HG02623 (cell line): ENCODE results near the gene NAPSA.
"Not testable (repeated sequence)": the region's sequence is repeated elsewhere in the genome, so short reads cannot be mapped to it uniquely, and the experiment has no call there.

Experiments used
- ATAC-seq: cut with Tn5 transposase; IDR thresholded peaks from one replicate; pipeline ENCODE4 v1.9.1; 2021; ENCODE audit warnings: moderate library complexity; ENCODE audit not compliant: unreplicated experiment

NAPSA gene

DNA sequence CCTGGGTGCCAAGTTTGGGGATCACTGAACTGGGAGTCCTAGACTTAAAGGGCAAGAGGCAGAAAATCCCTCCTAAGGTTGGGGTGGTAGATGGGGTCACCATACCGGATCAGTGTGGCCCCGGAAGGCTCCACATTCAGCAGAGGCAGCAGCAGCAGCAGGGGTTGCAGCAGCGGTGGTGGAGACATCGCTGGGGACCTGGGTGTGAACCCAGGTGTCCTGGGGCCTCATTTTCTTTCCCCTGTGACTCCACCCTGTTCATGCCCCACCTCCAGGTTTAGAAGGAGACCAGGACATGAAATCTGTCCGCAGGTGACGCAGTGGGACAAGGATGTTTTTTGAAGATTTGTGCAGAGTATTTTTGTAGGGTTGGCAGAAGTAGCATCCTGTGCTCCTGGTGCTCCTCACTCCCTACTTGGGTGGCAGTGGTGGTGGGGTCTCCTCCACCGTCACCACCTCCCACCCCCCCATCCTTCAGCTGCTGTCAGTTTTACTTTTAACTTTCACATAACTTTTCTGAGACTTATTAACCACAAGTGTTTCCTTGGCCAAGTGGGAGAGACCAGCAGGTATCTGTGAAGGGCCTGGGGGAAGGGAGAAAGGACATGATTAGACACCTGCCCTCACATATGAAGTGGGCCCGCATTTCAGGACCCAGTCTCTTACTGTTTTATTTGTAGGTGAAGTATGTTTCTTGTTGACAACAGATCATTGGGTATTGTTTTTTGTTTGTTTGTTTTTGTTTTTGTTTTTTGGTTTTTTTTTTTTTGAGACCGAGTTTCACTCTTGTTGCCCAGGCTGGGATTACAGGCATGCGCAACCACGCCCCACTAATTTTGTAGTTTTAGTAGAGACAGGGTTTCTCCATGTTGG is at the start of gene NAPSA:
Gene NAPSA, minus strand, starts transcription at position 206 of the 873 bp plus-strand sequence. Its CDS starts 18 bp downstream, at position 188.
- ATAC-seq = no peak

DNA sequence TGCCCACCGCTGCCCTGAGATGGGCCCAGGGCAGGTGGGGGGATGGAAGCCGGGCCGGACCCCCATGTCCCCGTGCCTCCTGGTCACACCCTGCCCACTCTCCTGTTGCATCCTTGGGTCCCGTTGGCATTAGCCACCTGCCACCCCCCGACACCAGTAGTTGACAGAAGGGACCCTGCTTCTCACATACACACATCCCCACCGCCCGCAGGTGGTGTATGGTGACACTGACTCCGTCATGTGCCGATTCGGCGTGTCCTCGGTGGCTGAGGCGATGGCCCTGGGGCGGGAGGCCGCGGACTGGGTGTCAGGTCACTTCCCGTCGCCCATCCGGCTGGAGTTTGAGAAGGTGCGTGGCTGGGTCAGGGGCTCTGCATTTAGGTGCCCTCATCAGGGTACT is 48.1 kb upstream of the NAPSA start:
- ATAC-seq = no peak

DNA sequence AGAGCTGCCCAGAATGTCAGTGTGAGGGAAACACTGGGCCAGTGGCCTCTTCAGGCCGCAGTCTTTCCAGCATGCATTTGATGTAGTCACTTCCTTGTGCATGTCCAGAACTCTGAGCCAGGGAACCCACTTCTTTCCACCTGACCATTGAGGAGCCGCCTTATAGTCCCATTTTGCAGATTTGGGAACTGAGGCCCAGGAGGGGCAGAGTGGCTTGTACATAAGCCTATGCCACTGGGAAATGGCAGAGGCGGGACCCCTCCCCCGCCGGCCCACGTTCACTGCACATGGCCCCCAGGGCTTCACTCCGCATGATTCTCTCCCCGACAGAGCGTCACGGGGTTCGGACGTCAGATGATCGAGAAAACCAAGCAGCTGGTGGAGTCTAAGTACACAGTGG is 47.7 kb upstream of the NAPSA start:
- no peak for ATAC-seq

DNA sequence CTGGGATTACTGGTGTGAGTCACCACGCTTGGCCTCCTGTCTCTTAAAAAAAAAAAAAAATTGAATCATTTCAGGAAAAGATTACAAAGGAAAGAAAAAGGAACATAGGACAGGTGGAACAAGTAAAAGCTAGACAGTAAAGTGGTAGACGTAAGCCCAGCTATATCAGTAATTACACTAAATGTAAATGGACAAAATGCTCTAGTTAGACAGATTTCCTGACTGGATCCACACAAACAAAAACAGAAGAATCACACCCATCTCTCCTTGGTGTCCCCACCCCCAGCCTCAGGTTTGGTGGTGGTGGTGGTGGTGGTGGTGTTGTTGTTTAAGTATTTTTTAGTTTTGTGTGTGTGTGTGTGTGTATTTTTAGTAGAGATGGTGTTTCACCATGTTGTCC is 47.0 kb upstream of the NAPSA start:
- no peak for ATAC-seq

DNA sequence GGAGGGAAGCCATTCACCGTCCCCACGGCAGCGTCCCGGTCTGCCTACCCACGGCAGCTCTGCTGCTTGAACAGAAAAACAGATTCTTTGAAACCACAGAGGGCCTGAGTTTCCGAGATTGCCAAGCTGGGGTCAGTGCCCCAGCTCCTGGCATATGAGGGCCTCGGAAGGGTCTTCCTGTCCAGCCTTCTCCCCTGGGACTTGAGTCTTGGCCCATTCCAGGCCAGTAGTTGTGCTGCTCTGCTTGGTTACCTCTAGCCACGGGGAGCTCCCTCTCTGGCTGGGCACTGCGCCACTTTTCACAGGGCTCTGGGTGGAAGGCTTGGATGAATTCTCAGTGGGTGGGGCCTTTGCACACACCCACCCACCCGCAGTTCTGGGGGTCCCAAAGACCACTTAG is 44.7 kb upstream of the NAPSA start:
- no peak for ATAC-seq

DNA sequence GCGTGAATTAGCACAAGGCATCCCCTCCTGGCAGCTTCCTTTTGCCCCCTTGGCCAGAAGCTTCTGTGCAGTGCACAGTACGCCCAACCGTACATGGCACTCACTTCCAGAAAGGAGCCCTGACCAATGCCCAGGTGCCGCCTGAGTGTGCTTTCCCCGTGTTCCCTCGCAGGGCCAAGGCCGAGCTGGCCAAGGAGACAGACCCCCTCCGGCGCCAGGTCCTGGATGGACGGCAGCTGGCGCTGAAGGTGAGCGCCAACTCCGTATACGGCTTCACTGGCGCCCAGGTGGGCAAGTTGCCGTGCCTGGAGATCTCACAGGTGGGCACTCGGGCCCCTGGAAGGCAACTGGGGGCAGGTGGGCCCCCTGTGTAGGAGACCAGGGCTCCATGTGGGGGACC is 43.9 kb upstream of the NAPSA start:
- no peak for ATAC-seq

DNA sequence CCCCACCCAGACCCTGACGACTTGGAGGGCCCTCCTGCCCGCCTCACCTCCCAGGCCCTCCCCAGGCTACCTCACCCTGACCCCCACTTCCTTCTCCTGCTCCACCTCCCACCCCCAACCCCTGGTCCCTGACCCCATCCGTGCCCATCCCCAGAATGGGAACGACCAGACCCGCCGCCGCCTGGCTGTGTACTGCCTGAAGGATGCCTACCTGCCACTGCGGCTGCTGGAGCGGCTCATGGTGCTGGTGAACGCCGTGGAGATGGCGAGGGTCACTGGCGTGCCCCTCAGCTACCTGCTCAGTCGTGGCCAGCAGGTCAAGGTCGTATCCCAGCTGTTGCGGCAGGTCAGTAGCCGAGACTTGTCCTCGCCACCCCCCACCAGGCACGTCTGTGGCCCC is 41.4 kb upstream of the NAPSA start:
- no peak for ATAC-seq

DNA sequence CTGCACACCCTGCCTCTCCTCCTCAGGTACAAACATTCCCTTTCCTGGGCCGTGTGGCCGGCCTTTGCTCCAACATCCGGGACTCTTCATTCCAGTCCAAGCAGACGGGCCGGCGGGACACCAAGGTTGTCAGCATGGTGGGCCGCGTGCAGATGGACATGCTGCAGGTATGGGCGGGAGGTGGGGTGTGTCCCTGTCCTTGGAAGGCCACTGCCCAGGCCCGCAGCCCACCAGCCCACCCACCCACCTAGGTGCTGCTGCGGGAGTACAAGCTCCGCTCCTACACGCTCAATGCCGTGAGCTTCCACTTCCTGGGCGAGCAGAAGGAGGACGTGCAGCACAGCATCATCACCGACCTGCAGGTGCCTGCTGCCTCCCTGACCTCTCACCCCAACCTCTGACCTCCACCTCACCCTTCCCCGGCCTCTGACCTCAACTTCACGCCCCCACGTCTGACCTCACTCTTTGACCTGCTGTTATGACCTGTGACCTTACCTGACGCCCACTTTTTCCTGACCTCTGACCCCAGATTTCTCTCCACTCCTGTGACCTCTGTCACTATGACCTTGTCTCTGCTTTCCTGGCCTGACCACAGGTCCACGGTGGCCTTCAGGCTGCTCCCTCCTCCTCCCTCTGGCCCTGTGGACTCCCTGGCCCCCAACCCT is 40.8 kb upstream of the NAPSA start:
- no peak for ATAC-seq

DNA sequence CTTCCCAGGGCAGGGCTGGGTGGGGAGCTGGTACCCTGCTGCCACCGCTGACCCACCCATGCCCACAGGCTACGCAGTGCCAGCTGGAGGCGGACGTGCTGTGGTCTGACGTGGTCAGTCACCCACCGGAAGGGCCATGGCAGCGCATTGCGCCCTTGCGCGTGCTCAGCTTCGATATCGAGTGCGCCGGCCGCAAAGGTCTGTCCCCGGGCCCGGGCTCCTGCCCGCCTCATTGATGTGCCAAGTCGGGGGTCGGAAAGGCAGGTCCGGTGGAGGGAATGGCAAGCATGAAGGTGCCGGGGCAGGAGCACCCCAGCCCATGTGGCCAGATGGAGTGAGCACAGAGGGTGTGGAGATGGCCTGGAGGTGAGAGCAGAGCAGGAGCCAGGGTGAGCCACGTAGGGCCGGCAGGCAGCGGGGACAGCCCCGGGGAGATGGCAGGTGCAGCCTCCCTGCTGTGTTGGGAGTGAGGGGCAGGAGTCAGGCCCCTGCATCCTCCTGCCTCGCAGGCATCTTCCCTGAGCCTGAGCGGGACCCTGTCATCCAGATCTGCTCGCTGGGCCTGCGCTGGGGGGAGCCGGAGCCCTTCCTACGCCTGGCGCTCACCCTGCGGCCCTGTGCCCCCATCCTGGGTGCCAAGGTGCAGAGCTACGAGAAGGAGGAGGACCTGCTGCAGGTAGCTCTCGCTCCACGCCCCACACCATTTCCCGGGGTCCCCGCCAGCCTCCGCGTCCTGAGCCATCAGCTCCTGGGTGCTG is 37.3 kb upstream of the NAPSA start:
- no peak for ATAC-seq

DNA sequence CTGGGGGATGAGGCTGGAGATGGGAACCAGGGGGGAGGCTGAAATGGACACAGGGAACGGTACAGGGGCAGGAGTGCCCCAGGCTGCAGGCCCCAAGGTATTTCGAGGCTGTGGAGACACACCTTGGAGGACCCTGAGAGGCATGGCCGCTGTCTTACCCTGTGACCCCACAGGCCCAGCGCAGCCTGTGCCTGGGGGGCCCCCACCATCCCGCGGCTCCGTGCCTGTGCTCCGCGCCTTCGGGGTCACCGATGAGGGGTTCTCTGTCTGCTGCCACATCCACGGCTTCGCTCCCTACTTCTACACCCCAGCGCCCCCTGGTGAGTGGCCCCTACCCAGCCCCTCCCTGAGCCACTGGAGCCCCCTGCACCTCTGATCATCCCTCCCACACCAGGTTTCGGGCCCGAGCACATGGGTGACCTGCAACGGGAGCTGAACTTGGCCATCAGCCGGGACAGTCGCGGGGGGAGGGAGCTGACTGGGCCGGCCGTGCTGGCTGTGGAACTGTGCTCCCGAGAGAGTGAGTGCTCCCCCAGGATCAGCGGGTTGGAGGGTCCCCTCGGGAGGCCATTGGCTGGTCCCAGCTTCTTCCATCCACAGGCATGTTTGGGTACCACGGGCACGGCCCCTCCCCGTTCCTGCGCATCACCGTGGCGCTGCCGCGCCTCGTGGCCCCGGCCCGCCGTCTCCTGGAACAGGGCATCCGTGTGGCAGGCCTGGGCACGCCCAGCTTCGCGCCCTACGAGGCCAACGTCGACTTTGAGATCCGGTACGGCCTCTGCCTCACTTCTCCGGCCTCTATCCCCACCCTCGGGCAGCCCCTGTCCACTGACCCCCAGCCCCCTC is 36.4 kb upstream of the NAPSA start:
- ATAC-seq = no peak

DNA sequence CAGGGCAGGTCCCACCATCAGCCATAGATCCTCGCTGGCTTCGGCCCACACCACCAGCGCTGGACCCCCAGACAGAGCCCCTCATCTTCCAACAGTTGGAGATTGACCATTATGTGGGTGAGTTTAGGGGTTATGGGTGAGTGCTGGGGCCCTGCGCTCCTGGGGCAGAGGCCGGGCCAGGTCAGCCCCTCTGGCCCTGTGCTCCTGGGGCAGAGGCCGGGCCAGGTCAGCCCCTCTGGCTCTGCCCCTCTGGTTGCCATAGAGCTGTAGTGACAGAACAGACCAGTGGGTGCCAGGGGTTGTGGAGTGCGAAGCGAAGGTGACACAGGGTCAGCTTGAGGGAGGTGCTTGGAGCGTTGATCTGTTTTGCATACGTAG is 33.9 kb upstream of the NAPSA start:
- no peak for ATAC-seq

DNA sequence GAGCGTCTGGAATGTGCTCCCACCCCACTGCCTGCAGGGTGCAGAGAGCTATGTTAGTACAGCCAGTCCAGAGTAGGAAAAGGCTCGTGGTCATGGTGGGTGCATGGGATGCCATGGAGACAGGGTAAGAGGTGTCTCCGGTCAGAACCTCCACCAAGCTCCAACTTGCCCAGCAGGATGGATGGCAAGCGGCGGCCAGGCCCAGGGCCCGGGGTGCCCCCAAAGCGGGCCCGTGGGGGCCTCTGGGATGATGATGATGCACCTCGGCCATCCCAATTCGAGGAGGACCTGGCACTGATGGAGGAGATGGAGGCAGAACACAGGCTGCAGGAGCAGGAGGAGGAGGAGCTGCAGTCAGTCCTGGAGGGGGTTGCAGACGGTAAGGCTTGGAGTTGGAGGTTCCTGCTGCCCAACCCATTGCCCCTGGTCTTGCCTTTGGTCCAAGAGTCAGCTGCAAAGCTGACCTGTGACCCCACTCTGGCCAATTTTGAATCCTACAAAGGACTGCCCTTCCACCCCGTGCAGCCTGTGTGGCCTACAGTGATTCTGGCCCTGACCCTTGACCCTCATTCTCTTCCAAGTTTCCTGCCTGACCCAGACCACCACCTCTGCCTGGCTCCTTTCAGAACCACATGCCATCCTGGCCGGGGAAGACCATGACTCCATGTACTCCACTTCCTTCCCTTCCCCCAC is 33.4 kb upstream of the NAPSA start:
- ATAC-seq = no peak

DNA sequence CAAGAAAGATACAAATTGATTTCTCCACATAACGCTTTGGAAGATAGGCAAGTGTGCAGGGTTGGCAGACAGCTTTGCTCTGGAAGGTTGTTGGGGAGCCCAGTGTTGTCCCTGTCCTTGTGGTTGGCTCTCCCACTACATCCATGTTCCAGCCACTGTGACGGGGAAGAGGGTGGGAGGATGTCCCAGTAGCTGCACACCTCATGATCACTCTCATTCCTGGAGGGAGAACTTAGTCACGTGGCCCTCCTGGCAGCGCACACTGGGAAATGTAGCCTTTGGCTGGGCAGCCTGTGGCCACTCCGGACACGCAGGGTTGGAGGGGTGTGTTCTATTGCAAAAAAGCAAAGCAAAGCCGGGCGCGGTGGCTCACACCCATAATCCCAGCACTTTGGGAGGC is 28.6 kb upstream of the NAPSA start:
- no peak for ATAC-seq

DNA sequence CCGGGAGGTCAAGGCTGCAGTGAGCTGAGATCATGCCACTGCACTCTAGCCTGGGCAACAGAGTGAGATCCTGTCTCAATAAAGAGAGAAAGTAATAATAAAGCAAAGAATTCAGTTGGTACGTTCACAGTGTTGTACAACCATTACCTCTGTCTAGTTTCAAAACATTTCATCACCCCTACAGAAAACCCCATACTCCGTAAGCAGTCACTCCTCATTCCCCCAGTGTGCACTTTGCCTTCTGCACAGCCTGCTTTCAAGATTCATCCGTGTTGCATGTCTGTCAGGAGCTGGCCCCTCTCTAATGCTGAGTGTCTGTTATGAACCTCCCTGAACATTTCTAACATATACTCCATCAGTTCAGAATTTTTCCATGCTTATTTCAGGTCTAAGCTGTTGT is 28.1 kb upstream of the NAPSA start:
- ATAC-seq = no peak

DNA sequence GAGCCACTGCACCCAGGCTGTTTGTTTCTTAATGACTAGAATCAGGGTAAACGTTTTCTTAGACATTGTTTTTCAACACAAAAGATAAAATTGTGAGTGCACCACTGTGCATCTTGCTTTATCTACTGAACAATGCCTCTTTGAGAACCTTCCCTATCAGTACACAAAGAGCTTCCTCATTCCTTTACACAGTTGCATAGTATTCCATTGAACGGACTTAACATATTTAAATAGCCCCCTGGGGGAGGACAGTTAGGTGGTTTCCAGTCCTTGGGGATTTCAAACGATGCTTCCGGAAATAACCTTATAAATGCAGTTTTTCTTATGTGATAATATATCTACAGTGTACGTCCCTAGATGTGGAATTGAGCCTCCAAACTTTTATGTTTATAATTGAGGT is 27.3 kb upstream of the NAPSA start:
- no peak for ATAC-seq

DNA sequence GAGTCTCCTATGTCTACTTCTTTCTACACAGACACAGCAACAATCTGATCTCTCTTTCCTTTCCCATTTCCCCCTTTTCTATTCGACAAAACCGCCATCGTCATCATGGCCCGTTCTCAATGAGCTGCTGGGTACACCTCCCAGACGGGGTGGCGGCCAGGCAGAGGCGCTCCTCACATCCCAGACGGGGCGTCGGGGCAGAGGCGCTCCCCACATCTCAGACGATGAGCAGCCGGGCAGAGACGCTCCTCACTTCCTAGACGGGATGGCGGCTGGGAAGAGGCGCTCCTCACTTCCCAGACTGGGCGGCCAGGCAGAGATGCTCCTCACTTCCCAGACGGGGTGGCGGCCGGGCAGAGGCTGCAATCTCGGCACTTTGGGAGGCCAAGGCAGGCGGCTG is 25.5 kb upstream of the NAPSA start:
- not testable (repeated sequence) for ATAC-seq

DNA sequence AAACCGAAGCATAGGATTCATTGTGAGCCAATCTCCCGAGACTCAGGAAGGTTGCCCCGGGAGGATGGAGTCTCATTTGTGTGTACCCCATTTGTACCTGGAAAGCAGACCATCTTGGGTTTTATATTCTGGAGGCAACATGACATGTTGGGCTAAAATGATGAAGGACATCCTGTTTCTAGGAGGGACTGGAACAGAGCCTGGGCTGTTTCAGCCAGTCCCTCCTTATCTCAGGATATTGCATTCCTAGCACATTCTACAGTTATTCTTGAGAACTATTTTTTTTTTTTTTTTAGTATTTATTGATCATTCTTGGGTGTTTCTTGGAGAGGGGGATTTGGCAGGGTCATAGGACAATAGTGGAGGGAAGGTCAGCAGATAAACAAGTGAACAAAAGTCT is 24.9 kb upstream of the NAPSA start:
- ATAC-seq = not testable (repeated sequence)

DNA sequence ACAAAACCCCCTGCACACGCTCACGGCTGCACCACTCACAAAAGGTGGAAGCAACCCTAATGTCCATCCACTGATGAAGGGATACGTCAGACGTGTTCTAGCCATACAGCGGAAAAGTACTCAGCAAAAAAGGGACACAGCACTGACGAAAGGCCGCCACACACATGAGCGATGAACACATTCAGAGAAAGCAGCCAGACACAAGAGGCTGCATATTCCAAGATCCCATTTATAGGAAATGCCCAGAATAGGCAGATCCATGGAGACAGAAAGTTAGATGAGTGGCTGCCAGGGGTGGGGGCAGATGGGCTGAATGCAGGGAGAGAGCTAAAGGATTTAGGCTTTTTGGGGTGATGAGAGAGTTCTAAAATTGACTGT is 22.4 kb upstream of the NAPSA start:
- no peak for ATAC-seq

DNA sequence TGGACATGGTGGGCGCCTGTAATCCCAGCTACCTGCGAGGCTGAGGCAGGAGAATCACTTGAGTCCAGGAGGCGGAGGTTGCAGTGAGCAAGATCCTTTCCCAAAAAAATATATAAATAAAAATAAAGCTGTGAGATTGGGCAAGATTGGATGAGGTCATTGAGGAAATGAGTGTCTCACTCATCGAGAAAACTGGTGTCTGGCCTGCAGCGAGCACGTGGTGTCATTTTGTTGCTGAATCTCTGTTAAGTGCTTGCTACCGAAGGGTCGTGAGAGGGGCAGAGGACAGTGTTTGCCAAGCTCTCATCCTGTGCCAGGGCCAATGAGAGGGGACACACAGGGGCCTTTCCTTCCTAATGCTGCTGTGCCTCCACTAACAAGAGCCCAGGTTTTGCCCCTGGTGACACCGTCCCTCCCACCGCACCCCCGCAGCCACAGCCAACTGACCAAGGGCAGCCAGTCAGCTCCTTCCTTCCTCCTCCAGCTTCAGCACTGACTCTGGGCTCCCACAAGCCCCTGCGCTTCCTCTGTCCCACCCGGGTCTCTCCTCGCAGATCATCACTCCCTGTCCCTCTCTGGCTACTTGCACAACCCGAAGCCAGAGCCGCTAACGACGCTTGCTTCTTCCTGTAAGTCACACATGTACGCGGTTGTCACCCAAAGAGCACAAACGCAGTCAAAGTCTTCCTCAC is 21.9 kb upstream of the NAPSA start:
- ATAC-seq = no peak
